ENCODE data around the gene NMBR.
"Not testable (repeated sequence)": the region's sequence is repeated elsewhere in the genome, so short reads cannot be mapped to it uniquely, and the experiment has no call there.

The NMBR gene

GRCh38 chr6:142118925-142119324, 28.0 kb downstream of the NMBR start:
- ChIA-PET CTCF (no interaction called here), POLR2A (no interaction called here)
- no peak for DNase-seq (ENCODE audit: low read depth, low spot score)
- TF ChIP-seq CTCF (IDR thresholded peaks at IDR 0.05; ENCODE audit: insufficient read depth, low read length, missing control alignments), result no peak
- H3K4me3 ChIP-seq (ENCODE audit: low read depth, low read length), result no peak overlapping the region

GRCh38 chr6:142118328-142118727, 28.6 kb downstream of the NMBR start:
- POLR2A ChIA-PET, result no interaction called here
- no peak for TF ChIP-seq CTCF (IDR thresholded peaks at IDR 0.05; ENCODE audit: insufficient read depth, low read length, missing control alignments)
- DNase-seq (ENCODE audit: low read depth, low spot score), result no peak
- H3K4me3 ChIP-seq (ENCODE audit: low read depth, low read length), result no peak overlapping the region
- CTCF ChIA-PET, result no interaction called here

GRCh38 chr6:142117366-142117765, 29.6 kb downstream of the NMBR start:
- TF ChIP-seq CTCF (IDR thresholded peaks at IDR 0.05; ENCODE audit: insufficient read depth, low read length, missing control alignments), result no peak
- no peak overlapping the region for H3K4me3 ChIP-seq (ENCODE audit: low read depth, low read length)
- DNase-seq (ENCODE audit: low read depth, low spot score), result no peak
- ChIA-PET CTCF (interaction anchor here (7.7 kb wide), 1 partner anchor 129 kb away, joined by 99 read pairs; no protein-coding TSS in a partner anchor), POLR2A (no interaction called here)

- peak; percentile 66 for TF ChIP-seq CTCF (IDR thresholded peaks at IDR 0.05; ENCODE audit: insufficient read depth, low read length, missing control alignments)
- ChIA-PET POLR2A (no interaction called here), CTCF (interaction anchor here (0.7 to 7.7 kb wide), 20 partner anchors 9 to 437 kb away, joined by 3 to 99 read pairs (median 4); no protein-coding TSS in a partner anchor)
- no peak overlapping the region for H3K4me3 ChIP-seq (ENCODE audit: low read depth, low read length)
- peak; percentile 16 for DNase-seq (ENCODE audit: low read depth, low spot score)
Measured at GRCh38 chr6:142112451-142113061, 34.4 kb downstream of the NMBR start.

- not testable (repeated sequence) for H3K4me3 ChIP-seq (ENCODE audit: low read depth, low read length); DNase-seq (ENCODE audit: low read depth, low spot score)
- POLR2A ChIA-PET, result interaction anchor here (1.1 kb wide), 1 partner anchor 121 kb away, joined by 3 read pairs; no protein-coding TSS in a partner anchor
- CTCF ChIA-PET, result interaction anchor here (1.3 to 7.7 kb wide), 5 partner anchors 9 to 499 kb away, joined by 4 to 99 read pairs (median 21); no protein-coding TSS in a partner anchor
Measured at GRCh38 chr6:142110820-142111219, 36.1 kb downstream of the NMBR start.

GRCh38 chr6:142104820-142105219, 42.1 kb downstream of the NMBR start:
- CTCF ChIA-PET, result interaction anchor here (2.2 kb wide), 1 partner anchor 7 kb away, joined by 13 read pairs; no protein-coding TSS in a partner anchor
- DNase-seq (ENCODE audit: low read depth, low spot score), result not testable (repeated sequence)

GRCh38 chr6:142088858-142089216, 58.1 kb downstream of the NMBR start:
- no peak for TF ChIP-seq CTCF (IDR thresholded peaks at IDR 0.05; ENCODE audit: insufficient read depth, low read length, missing control alignments)
- ChIA-PET CTCF (interaction anchor here (0.6 to 1.0 kb wide), 2 partner anchors 23 to 1312 kb away, joined by 3 to 4 read pairs; no protein-coding TSS in a partner anchor), POLR2A (no interaction called here)
- H3K4me3 ChIP-seq (ENCODE audit: low read depth, low read length), result no peak overlapping the region
- no peak for DNase-seq (ENCODE audit: low read depth, low spot score)

More at GRCh38 chr6:142104820-142105219, 42.1 kb downstream of the NMBR start:
- H3K4me3 ChIP-seq (ENCODE audit: low read depth, low read length); POLR2A ChIA-PET: not testable (repeated sequence)

All from AG04449 (cell line).